ENCODE measurements around the gene UNC13D. TPM values are rescaled to one million over a fixed set of nuclear protein-coding genes. Genes with fewer than 3 reads are reported as not detected.

UNC13D gene
- total RNA-seq, 1 donor from 2014 or later = 11.5 TPM

DNA sequence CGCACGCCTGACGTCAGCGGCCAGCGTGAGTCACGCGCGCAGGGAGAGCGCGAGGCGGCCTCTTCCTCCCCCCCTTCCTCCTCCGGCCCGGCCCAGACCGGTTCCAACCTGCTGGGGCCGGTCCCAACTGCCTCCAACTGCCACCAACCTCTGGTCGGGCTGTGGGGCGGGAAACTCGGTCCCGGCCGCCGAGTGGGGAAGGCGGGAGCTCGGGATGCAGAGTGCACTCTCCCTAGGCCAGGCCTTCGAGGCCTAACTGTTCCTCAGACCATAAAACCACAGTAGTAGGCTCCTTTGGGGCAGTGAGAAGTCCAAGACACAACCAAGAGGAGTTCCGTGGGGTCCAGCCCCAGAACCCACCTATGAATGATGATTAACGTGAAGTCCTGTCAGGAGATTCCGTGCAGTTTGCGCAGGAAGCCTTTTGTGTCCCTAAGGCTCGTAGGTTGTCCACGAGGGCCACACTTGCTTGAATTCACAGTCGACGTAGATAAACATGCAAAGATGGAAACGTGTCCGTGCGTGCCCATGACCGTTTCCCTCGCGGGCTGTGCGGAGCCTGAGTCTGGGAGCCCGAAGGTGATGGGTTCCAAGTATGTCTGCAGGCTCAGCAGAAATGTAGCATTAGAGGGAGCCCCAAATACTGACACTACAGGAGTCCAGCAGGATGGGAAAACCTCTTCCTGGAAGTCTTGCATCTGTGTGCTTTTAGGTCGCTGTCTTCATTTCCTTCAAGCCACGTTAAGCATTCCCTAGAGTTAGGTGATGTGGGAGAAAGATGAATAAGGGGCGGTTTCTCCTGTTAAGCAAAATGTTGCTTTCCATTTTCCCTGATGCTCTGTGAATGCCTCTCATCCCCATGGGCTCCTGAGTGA lies 59.0 kb downstream of the UNC13D start:
- Mint-ChIP-seq H3K36me3 (ENCODE audit: low read depth, unreplicated experiment) (no peaks in the 10 kb centered on the region), H3K4me1 (ENCODE audit: unreplicated experiment) (peaks cover 19% of the 10 kb centered on the region), H3K27me3 (ENCODE audit: unreplicated experiment) (peaks cover 4% of the 10 kb centered on the region), H3K4me3 (ENCODE audit: unreplicated experiment) (peak overlapping the region; percentile 89), H3K27ac (ENCODE audit: unreplicated experiment) (peak overlapping the region; percentile 99), H3K9me3 (ENCODE audit: unreplicated experiment) (no peaks in the 10 kb centered on the region)
- peak; percentile 86 for DNase-seq (ENCODE audit: low spot score)
- TF ChIP-seq, protein P1, sequence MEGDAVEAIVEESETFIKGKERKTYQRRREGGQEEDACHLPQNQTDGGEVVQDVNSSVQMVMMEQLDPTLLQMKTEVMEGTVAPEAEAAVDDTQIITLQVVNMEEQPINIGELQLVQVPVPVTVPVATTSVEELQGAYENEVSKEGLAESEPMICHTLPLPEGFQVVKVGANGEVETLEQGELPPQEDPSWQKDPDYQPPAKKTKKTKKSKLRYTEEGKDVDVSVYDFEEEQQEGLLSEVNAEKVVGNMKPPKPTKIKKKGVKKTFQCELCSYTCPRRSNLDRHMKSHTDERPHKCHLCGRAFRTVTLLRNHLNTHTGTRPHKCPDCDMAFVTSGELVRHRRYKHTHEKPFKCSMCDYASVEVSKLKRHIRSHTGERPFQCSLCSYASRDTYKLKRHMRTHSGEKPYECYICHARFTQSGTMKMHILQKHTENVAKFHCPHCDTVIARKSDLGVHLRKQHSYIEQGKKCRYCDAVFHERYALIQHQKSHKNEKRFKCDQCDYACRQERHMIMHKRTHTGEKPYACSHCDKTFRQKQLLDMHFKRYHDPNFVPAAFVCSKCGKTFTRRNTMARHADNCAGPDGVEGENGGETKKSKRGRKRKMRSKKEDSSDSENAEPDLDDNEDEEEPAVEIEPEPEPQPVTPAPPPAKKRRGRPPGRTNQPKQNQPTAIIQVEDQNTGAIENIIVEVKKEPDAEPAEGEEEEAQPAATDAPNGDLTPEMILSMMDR (IDR thresholded peaks at IDR 0.05; ENCODE audit: unreplicated experiment) = no peak

DNA sequence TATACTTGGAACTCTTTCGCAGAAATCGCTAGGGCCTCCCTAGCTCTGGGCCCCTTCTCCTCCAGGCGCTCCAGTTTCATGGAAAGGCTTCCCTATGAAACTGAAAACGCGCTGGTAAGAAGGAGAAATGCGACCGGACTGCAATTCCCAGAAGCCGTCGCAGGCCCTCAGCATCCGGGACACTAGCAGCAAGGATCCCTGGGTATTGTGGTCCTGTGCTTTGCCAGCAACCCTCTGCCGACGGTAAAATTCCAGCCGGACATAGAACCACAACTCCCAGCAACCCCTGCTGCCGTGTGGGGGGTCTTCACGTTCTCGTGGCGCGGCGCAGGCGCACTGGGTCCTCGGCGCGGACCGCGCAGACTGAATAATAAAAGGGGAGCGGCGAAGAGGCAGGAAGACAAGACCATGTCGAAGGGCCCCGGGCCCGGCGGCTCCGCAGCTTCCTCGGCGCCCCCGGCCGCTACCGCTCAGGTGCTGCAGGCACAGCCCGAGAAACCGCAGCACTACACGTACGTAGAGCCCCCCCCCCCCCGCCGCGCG lies 59.7 kb downstream of the UNC13D start, which contains the start of gene UNK:
Gene UNK, plus strand, starts transcription at position 334 of the 543 bp plus-strand sequence. Its CDS starts 75 bp downstream, at position 409.
- peaks cover 4% of the 10 kb centered on the region for H3K36me3 Mint-ChIP-seq (ENCODE audit: low read depth, unreplicated experiment)
- H3K9me3 Mint-ChIP-seq (ENCODE audit: unreplicated experiment) = no peaks in the 10 kb centered on the region
- DNase-seq (ENCODE audit: low spot score) = peak; percentile 94
- H3K27ac Mint-ChIP-seq (ENCODE audit: unreplicated experiment) = peak within 1 kb of the TSS; percentile 99
- TF ChIP-seq, protein P1 (IDR thresholded peaks at IDR 0.05; ENCODE audit: unreplicated experiment) = no peak
- peaks cover 8% of the 10 kb centered on the region for H3K27me3 Mint-ChIP-seq (ENCODE audit: unreplicated experiment)
- H3K4me1 Mint-ChIP-seq (ENCODE audit: unreplicated experiment) = peaks cover 22% of the 10 kb centered on the region
- H3K4me3 Mint-ChIP-seq (ENCODE audit: unreplicated experiment) = peak within 1 kb of the TSS; percentile 89

DNA sequence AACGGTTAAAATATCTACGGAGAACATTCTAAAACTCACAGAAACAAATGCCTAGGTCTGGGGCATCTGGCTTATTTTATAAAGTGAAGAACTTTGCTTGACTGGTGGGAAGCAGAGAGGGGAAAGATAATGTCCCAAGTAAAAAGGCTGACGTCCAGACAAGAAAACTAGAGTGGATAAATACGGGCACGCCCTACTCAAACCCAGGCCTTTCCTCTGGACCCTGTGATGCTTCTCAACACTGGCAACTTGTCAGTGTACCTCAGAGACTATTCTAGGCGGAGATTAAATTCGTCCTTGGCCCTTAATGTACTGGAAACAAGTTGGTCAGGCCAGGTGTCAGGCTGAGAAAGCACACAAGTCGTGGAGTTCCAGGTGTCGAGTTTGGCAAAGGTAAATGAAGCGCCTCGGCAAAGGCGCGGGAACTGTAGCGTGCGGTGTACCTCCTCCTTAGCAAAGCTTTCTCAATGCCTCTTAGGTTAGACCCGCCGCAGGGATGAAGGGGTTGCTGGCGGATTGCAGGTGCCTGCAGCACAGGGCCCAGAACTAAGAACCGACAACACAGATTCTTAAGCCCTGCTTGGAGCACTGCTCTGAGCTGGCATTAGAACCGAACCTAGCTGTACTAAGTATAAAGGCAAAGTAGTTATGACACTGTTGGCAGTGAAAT lies 60.3 kb downstream of the UNC13D start:
- Mint-ChIP-seq H3K27me3 (ENCODE audit: unreplicated experiment) (peaks cover 9% of the 10 kb centered on the region), H3K9me3 (ENCODE audit: unreplicated experiment) (no peaks in the 10 kb centered on the region), H3K4me3 (ENCODE audit: unreplicated experiment) (peak overlapping the region; percentile 88), H3K36me3 (ENCODE audit: low read depth, unreplicated experiment) (peaks cover 5% of the 10 kb centered on the region), H3K27ac (ENCODE audit: unreplicated experiment) (peak overlapping the region; percentile 53), H3K4me1 (ENCODE audit: unreplicated experiment) (peaks cover 22% of the 10 kb centered on the region)
- TF ChIP-seq, protein P1 (IDR thresholded peaks at IDR 0.05; ENCODE audit: unreplicated experiment) = no peak
- no peak for DNase-seq (ENCODE audit: low spot score)

DNA sequence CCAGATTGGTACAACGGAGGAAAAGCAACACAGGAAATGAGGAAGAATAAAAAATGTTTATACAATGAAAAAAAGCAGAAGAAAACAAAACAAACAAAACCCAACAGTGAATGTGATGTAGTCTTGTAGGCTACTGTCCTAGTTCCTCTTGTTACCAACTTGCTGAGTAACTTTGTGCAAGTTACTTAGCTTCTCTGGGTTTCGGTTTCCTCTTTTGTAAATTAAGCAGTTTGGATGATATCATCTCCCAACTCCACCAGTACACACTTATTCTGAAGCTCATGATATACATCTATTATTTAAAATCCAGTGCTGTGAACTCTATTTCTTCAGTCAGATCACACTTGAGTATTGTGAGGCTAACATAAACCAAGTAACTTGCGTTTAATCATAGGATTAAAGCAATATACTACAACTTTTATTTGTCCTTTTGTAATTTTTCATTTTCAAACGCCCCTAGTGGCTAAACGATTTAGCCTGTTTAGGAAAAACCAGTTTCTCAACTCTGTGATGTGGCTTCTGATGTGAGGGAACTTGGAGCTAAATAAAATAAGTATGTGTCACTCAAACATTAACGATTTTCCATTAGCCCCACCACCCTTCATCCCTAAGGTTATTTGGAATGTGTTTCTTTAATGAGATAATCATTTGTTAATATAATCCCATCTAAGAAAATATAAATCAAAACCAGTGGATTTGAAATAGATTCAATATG lies 61.0 kb downstream of the UNC13D start:
- TF ChIP-seq, protein P1 (IDR thresholded peaks at IDR 0.05; ENCODE audit: unreplicated experiment) = peak; percentile 78
- no peaks in the 10 kb centered on the region for H3K9me3 Mint-ChIP-seq (ENCODE audit: unreplicated experiment)
- H3K27ac Mint-ChIP-seq (ENCODE audit: unreplicated experiment) = peak overlapping the region; percentile 53
- no peak for DNase-seq (ENCODE audit: low spot score)
- peak overlapping the region; percentile 56 for H3K4me3 Mint-ChIP-seq (ENCODE audit: unreplicated experiment)
- H3K27me3 Mint-ChIP-seq (ENCODE audit: unreplicated experiment) = peaks cover 9% of the 10 kb centered on the region
- peaks cover 23% of the 10 kb centered on the region for H3K4me1 Mint-ChIP-seq (ENCODE audit: unreplicated experiment)
- H3K36me3 Mint-ChIP-seq (ENCODE audit: low read depth, unreplicated experiment) = peaks cover 13% of the 10 kb centered on the region

All from endothelial cell (in vitro differentiated cells).